HepG2 (cell line): ENCODE results near the gene GNAI2. TPM values are rescaled to one million over a fixed set of nuclear protein-coding genes. Genes with fewer than 3 reads are reported as not detected.

Experiments
- EZH2 ChIP-seq: conservative IDR thresholded peaks from 2 replicates; pipeline ENCODE4 v1.6.1; 2012; ENCODE audit warnings: mild to moderate bottlenecking, low read depth, low read length, moderate library complexity
- YEATS2 ChIP-seq: sonication (generic); formaldehyde crosslinking; IDR thresholded peaks from 2 replicates; pipeline ENCODE4 v1.4.0; 2020; ENCODE audit warnings: missing genetic modification reagents, borderline replicate concordance
- ZNF354B ChIP-seq: sonication (generic); formaldehyde crosslinking; IDR thresholded peaks from 2 replicates; pipeline ENCODE4 v1.8.0; 2022; ENCODE audit warnings: mild to moderate bottlenecking, missing genetic modification reagents
- ZNF564 ChIP-seq: sonication (generic); formaldehyde crosslinking; IDR thresholded peaks from 2 replicates; pipeline ENCODE4 v1.8.1; 2023; ENCODE audit warnings: mild to moderate bottlenecking, missing genetic modification reagents
- polyA plus RNA-seq, 8 experiments: library from polyadenylated mRNA; depleted of rRNA in 3 of 8; stranded (reverse) in 7 of 8; unstranded in 1 of 8; fragments of >200 nt; fragmentation: Illumina TruSeq in 4 of 8; extraction: Trizol in 4 of 8; gene quantifications; 2 replicates each; pipeline versions ENCODE4 v1.2.1 to v1.2.3, GENCODE V29; 2011 to 2016; ENCODE audit warnings: low read depth in 4 of 8, missing spikeins in 1 of 8, mixed read lengths in 1 of 8; ENCODE audit not compliant: insufficient read depth in 1 of 8
- total RNA-seq, 5 experiments: library from RNA; depleted of rRNA; stranded (reverse); fragments of >200 nt; fragmentation: Illumina TruSeq; extraction: Trizol; gene quantifications; 2 replicates each; pipeline ENCODE4 v1.2.3, GENCODE V29; 2016; ENCODE audit warnings: low read depth in 1 of 5
- TF ChIP-seq, protein P1 (sequence below): sonication (generic); formaldehyde crosslinking; IDR thresholded peaks from 2 replicates; pipeline ENCODE4 v1.4.0; 2020; ENCODE audit warnings: mild to moderate bottlenecking, missing genetic modification reagents
- TF ChIP-seq, protein P2 (sequence below): sonication (generic); formaldehyde crosslinking; IDR thresholded peaks from 2 replicates; pipeline ENCODE4 v1.5.1; 2020; ENCODE audit warnings: mild to moderate bottlenecking, missing genetic modification reagents, borderline replicate concordance
- TF ChIP-seq, protein P3 (sequence below): sonication (generic); formaldehyde crosslinking; IDR thresholded peaks from 2 replicates; pipeline ENCODE4 v1.5.0; 2020; ENCODE audit warnings: mild to moderate bottlenecking, missing genetic modification reagents
- TF ChIP-seq, protein P4 (sequence below): sonication (generic); formaldehyde crosslinking; IDR thresholded peaks from 2 replicates; pipeline ENCODE4 v1.4.0; 2020; ENCODE audit warnings: missing genetic modification reagents; ENCODE audit errors: not compliant biosample characterization
- TF ChIP-seq, protein P5 (sequence below): sonication (generic); formaldehyde crosslinking; IDR thresholded peaks from 2 replicates; pipeline ENCODE4 v1.5.0; 2020; ENCODE audit warnings: missing genetic modification reagents
- TF ChIP-seq, protein P6 (sequence below): sonication (generic); formaldehyde crosslinking; IDR thresholded peaks from 2 replicates; pipeline ENCODE4 v1.8.0; 2022; ENCODE audit warnings: missing genetic modification reagents, mild to moderate bottlenecking, borderline replicate concordance
- TF ChIP-seq, protein P7 (sequence below): sonication (generic); formaldehyde crosslinking; conservative IDR thresholded peaks from 2 replicates; pipeline ENCODE4 v1.4.0; 2020; ENCODE audit warnings: missing genetic modification reagents
- TF ChIP-seq, protein P8 (sequence below): sonication (generic); formaldehyde crosslinking; IDR thresholded peaks from 2 replicates; pipeline ENCODE4 v1.5.0; 2020; ENCODE audit warnings: missing genetic modification reagents, mild to moderate bottlenecking, borderline replicate concordance

The GNAI2 gene
- total and polyA plus RNA-seq, 2 of the 13 experiments (the other 11 are each of a cell fraction or from before 2014, with no cell fraction given): 51.1 to 66.2 TPM

DNA sequence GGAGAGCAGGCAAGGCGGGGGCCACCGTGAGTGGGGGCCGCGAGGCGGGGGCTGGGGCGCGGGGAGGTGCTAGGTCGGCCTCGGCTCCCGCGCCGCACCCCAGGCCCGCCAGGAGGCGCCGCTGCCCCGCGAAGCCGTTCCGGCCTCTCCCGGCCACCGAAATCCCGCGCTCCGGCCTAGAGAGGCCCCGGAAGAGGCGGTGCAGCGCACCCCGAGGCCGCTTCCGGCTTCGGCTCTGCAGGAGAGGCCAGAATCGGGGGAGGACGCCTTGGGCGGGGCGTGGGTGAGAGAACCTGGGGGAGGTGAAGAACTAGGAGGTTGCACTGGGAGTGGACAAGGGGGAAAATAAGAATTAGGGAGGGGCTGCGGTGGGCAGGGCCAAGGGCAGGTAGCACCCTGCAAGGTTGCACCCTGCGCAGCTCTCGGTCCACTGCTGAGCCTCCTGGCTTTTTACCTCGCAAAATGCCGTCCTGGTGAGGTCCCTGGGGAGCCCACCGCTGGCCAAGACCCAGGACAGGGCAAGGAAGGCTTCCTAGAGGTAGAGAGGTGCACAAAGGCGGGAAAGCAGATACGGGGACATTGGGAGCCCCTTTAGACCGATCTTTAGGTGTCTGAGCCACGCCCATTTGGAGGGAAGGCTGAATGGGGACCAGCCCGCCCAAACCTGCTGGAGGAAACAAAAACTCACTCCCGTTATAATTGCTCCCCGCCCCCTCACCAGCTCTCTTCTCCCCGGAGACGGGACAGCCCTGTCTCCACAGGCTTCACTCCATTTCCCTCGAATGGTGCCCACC, 8.4 kb upstream of the GNAI2 start (continued):
- TF ChIP-seq, protein P1, sequence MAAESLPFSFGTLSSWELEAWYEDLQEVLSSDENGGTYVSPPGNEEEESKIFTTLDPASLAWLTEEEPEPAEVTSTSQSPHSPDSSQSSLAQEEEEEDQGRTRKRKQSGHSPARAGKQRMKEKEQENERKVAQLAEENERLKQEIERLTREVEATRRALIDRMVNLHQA (CRISPR knock-in tag): no peak
- TF ChIP-seq, protein P2, sequence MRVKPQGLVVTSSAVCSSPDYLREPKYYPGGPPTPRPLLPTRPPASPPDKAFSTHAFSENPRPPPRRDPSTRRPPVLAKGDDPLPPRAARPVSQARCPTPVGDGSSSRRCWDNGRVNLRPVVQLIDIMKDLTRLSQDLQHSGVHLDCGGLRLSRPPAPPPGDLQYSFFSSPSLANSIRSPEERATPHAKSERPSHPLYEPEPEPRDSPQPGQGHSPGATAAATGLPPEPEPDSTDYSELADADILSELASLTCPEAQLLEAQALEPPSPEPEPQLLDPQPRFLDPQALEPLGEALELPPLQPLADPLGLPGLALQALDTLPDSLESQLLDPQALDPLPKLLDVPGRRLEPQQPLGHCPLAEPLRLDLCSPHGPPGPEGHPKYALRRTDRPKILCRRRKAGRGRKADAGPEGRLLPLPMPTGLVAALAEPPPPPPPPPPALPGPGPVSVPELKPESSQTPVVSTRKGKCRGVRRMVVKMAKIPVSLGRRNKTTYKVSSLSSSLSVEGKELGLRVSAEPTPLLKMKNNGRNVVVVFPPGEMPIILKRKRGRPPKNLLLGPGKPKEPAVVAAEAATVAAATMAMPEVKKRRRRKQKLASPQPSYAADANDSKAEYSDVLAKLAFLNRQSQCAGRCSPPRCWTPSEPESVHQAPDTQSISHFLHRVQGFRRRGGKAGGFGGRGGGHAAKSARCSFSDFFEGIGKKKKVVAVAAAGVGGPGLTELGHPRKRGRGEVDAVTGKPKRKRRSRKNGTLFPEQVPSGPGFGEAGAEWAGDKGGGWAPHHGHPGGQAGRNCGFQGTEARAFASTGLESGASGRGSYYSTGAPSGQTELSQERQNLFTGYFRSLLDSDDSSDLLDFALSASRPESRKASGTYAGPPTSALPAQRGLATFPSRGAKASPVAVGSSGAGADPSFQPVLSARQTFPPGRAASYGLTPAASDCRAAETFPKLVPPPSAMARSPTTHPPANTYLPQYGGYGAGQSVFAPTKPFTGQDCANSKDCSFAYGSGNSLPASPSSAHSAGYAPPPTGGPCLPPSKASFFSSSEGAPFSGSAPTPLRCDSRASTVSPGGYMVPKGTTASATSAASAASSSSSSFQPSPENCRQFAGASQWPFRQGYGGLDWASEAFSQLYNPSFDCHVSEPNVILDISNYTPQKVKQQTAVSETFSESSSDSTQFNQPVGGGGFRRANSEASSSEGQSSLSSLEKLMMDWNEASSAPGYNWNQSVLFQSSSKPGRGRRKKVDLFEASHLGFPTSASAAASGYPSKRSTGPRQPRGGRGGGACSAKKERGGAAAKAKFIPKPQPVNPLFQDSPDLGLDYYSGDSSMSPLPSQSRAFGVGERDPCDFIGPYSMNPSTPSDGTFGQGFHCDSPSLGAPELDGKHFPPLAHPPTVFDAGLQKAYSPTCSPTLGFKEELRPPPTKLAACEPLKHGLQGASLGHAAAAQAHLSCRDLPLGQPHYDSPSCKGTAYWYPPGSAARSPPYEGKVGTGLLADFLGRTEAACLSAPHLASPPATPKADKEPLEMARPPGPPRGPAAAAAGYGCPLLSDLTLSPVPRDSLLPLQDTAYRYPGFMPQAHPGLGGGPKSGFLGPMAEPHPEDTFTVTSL (CRISPR knock-in tag): no peak
- TF ChIP-seq, protein P3, sequence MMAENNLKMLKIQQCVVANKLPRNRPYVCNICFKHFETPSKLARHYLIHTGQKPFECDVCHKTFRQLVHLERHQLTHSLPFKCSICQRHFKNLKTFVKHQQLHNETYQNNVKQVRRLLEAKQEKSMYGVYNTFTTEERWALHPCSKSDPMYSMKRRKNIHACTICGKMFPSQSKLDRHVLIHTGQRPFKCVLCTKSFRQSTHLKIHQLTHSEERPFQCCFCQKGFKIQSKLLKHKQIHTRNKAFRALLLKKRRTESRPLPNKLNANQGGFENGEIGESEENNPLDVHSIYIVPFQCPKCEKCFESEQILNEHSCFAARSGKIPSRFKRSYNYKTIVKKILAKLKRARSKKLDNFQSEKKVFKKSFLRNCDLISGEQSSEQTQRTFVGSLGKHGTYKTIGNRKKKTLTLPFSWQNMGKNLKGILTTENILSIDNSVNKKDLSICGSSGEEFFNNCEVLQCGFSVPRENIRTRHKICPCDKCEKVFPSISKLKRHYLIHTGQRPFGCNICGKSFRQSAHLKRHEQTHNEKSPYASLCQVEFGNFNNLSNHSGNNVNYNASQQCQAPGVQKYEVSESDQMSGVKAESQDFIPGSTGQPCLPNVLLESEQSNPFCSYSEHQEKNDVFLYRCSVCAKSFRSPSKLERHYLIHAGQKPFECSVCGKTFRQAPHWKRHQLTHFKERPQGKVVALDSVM (CRISPR knock-in tag): peak; percentile 94
- TF ChIP-seq ZNF354B (CRISPR knock-in tag): no peak
- peak; percentile 86 for TF ChIP-seq ZNF564 (CRISPR knock-in tag)
- TF ChIP-seq, protein P4, sequence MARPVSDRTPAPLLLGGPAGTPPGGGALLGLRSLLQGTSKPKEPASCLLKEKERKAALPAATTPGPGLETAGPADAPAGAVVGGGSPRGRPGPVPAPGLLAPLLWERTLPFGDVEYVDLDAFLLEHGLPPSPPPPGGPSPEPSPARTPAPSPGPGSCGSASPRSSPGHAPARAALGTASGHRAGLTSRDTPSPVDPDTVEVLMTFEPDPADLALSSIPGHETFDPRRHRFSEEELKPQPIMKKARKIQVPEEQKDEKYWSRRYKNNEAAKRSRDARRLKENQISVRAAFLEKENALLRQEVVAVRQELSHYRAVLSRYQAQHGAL (CRISPR knock-in tag): no peak
- TF ChIP-seq YEATS2 (CRISPR knock-in tag): peak; percentile 96
- TF ChIP-seq, protein P5, sequence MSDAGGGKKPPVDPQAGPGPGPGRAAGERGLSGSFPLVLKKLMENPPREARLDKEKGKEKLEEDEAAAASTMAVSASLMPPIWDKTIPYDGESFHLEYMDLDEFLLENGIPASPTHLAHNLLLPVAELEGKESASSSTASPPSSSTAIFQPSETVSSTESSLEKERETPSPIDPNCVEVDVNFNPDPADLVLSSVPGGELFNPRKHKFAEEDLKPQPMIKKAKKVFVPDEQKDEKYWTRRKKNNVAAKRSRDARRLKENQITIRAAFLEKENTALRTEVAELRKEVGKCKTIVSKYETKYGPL (CRISPR knock-in tag): no peak
- TF ChIP-seq, protein P6, sequence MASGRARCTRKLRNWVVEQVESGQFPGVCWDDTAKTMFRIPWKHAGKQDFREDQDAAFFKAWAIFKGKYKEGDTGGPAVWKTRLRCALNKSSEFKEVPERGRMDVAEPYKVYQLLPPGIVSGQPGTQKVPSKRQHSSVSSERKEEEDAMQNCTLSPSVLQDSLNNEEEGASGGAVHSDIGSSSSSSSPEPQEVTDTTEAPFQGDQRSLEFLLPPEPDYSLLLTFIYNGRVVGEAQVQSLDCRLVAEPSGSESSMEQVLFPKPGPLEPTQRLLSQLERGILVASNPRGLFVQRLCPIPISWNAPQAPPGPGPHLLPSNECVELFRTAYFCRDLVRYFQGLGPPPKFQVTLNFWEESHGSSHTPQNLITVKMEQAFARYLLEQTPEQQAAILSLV (CRISPR knock-in tag): peak; percentile 69; the same call in 1 of the 2 replicates
- TF ChIP-seq, protein P7, sequence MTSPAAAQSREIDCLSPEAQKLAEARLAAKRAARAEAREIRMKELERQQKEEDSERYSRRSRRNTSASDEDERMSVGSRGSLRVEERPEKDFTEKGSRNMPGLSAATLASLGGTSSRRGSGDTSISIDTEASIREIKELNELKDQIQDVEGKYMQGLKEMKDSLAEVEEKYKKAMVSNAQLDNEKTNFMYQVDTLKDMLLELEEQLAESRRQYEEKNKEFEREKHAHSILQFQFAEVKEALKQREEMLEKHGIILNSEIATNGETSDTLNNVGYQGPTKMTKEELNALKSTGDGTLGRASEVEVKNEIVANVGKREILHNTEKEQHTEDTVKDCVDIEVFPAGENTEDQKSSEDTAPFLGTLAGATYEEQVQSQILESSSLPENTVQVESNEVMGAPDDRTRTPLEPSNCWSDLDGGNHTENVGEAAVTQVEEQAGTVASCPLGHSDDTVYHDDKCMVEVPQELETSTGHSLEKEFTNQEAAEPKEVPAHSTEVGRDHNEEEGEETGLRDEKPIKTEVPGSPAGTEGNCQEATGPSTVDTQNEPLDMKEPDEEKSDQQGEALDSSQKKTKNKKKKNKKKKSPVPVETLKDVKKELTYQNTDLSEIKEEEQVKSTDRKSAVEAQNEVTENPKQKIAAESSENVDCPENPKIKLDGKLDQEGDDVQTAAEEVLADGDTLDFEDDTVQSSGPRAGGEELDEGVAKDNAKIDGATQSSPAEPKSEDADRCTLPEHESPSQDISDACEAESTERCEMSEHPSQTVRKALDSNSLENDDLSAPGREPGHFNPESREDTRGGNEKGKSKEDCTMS: no peak; the same call in 1 of the 2 replicates
- no peak for TF ChIP-seq EZH2
- TF ChIP-seq, protein P8, sequence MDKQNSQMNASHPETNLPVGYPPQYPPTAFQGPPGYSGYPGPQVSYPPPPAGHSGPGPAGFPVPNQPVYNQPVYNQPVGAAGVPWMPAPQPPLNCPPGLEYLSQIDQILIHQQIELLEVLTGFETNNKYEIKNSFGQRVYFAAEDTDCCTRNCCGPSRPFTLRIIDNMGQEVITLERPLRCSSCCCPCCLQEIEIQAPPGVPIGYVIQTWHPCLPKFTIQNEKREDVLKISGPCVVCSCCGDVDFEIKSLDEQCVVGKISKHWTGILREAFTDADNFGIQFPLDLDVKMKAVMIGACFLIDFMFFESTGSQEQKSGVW (CRISPR knock-in tag): no peak
